ENCODE results near the gene TAB2. TPM values are rescaled to one million over a fixed set of nuclear protein-coding genes. Genes with fewer than 3 reads are reported as not detected.

Gene TAB2
- total RNA-seq, 1 donor from 2014 or later, result 71.3 TPM

GRCh38 chr6:149452037-149452939 is 134.8 kb downstream of the TAB2 start:
- peaks cover 31% of the 10 kb centered on the region for H3K27me3 Mint-ChIP-seq (ENCODE audit: low read depth)
- no peak overlapping the region for H3K27ac Mint-ChIP-seq
- no peaks in the 10 kb centered on the region for H3K36me3 Mint-ChIP-seq
- H3K4me3 Mint-ChIP-seq, result peak overlapping the region; percentile 37
- no peaks in the 10 kb centered on the region for H3K9me3 Mint-ChIP-seq
- peaks cover 17% of the 10 kb centered on the region for H3K4me1 Mint-ChIP-seq
- TF ChIP-seq CTCF (IDR thresholded peaks at IDR 0.05; ENCODE audit: unreplicated experiment), result no peak
- DNase-seq (ENCODE audit: low spot score in 2 of 2, unreplicated experiment in 2 of 2), result no peak

DNA sequence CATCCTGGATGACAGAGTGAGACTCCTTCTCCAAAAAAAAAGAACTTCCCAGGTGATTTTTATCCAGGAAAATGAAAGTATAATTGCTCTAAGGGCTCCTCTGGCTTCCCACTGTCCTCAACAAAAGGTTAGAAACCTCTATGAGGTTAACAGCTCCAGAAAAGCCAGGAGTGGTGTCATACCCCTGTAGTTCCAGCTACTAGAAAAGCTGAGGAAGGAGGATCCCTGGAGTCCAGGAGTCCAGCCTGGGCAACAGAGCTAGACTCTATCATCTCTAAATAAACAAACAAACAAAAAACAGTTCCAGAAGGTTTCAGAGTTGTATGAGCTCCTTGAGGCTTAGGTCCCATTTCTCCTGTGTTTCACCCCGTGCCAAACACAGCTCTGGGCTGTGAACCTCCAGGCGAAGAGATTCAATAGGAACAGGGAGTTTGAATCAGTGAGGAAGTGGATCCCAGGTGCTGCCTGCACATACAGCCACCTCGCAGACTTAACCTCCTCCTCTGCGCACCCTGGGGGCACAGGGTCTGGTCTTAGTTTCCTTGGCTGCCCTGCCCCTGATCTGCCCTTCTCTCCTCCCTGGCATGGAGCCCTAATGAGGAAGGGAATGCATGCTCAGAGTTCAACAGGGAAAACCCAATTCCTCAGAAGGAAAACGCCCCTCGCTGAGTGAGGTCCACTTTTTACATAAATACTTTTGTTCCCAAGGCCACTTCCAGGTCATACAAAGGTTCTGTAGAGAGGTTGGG is 136.3 kb downstream of the TAB2 start:
- DNase-seq (ENCODE audit: low spot score in 2 of 2, unreplicated experiment in 2 of 2), result no peak
- Mint-ChIP-seq H3K36me3 (no peaks in the 10 kb centered on the region), H3K27ac (no peak overlapping the region), H3K9me3 (no peaks in the 10 kb centered on the region), H3K27me3 (ENCODE audit: low read depth) (peaks cover 33% of the 10 kb centered on the region), H3K4me1 (peaks cover 8% of the 10 kb centered on the region), H3K4me3 (no peak overlapping the region)
- no peak for TF ChIP-seq CTCF (IDR thresholded peaks at IDR 0.05; ENCODE audit: unreplicated experiment)

GRCh38 chr6:149454346-149454848 is 136.9 kb downstream of the TAB2 start:
- Mint-ChIP-seq H3K9me3 (no peaks in the 10 kb centered on the region), H3K36me3 (no peaks in the 10 kb centered on the region), H3K4me3 (no peak overlapping the region), H3K27ac (no peak overlapping the region), H3K4me1 (peaks cover 8% of the 10 kb centered on the region), H3K27me3 (ENCODE audit: low read depth) (peaks cover 38% of the 10 kb centered on the region)
- TF ChIP-seq CTCF (IDR thresholded peaks at IDR 0.05; ENCODE audit: unreplicated experiment), result no peak
- DNase-seq (ENCODE audit: low spot score in 2 of 2, unreplicated experiment in 2 of 2), result no peak

- Mint-ChIP-seq H3K4me1 (peaks cover 5% of the 10 kb centered on the region), H3K9me3 (no peaks in the 10 kb centered on the region), H3K36me3 (no peaks in the 10 kb centered on the region), H3K27ac (no peak overlapping the region), H3K27me3 (ENCODE audit: low read depth) (peaks cover 35% of the 10 kb centered on the region), H3K4me3 (no peak overlapping the region)
- TF ChIP-seq CTCF (IDR thresholded peaks at IDR 0.05; ENCODE audit: unreplicated experiment), result no peak
- DNase-seq (ENCODE audit: low spot score in 2 of 2, unreplicated experiment in 2 of 2), result no peak
Observed at GRCh38 chr6:149455031-149455732, 137.7 kb downstream of the TAB2 start.

DNA sequence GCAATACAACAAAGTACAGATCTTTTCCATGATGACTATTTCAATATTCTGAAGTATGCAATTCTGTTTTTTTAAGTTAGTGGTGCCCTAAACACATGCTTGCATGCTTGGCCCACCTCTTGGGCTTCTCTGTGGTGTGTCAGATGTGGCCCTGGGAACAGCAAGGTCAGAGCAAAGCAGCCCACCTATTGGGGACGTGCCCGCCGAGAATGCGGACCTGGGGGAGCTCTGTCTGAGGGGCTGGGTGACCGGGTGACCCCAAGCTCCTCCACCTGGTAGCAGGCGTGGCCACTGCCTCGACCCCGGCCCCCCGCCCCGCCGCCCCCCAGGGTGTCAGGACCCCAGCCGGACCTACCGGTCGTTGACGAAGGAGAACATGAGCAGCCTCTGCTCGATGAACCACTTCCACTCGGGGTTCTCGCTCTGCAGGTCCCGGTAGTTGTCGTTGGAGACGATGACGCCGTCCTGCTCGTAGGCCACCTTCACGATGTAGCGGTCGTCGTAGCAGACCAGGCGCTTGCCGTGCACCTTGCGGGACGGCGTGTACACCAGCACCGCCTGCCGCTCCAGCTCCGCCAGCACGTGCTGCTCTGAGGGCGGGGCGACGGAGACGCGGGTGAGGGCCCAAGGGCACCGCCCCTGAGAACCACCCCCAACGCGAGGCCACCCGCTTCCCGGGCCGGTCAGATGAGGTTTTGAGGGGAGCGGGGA is 139.0 kb downstream of the TAB2 start:
- H3K27me3 Mint-ChIP-seq (ENCODE audit: low read depth), result peaks cover 29% of the 10 kb centered on the region
- no peak for DNase-seq (ENCODE audit: low spot score in 2 of 2, unreplicated experiment in 2 of 2)
- no peaks in the 10 kb centered on the region for H3K36me3 Mint-ChIP-seq
- H3K4me3 Mint-ChIP-seq, result no peak overlapping the region
- TF ChIP-seq CTCF (IDR thresholded peaks at IDR 0.05; ENCODE audit: unreplicated experiment), result no peak
- H3K27ac Mint-ChIP-seq, result no peak overlapping the region
- H3K9me3 Mint-ChIP-seq, result no peaks in the 10 kb centered on the region
- H3K4me1 Mint-ChIP-seq, result peaks cover 2% of the 10 kb centered on the region

All from mesothelial cell of epicardium (in vitro differentiated cells).